HCT116 (cell line): ENCODE measurements around the gene PMEPA1.

Source experiments
- CEBPB ChIP-seq: IDR thresholded peaks from 2 replicates; pipeline ENCODE4 v1.6.1; 2012; ENCODE audit warnings: low read depth
- CTCF ChIP-seq, 3 experiments: fragments of 200-600 bp in 1 of 3; sonication (generic) in 1 of 3; IDR thresholded peaks in 2 of 3; conservative IDR thresholded peaks in 1 of 3; 2 replicates each; pipeline ENCODE4 v1.5.1; 2012 to 2017; ENCODE audit warnings: low read depth in 2 of 3, low read length in 2 of 3, antibody characterized with exemption in 1 of 3, borderline replicate concordance in 1 of 3, control low read depth in 1 of 3, mild to moderate bottlenecking in 1 of 3, mixed read lengths in 1 of 3, mixed run types in 1 of 3, moderate library complexity in 1 of 3; ENCODE audit not compliant: insufficient read depth in 1 of 3
- EZH2 ChIP-seq: fragments of 200-600 bp; sonication (generic); IDR thresholded peaks from 2 replicates; pipeline ENCODE4 v1.6.1; 2017; ENCODE audit warnings: antibody characterized with exemption, mixed run types
- FOSL1 ChIP-seq: IDR thresholded peaks from 2 replicates; pipeline ENCODE4 v1.6.1; 2012; ENCODE audit warnings: low read depth
- JUND ChIP-seq: IDR thresholded peaks from 2 replicates; pipeline ENCODE4 v1.6.1; 2012
- MAX ChIP-seq: IDR thresholded peaks from 2 replicates; pipeline ENCODE4 v1.6.1; 2012
- POLR2A ChIP-seq: IDR thresholded peaks from 2 replicates; pipeline ENCODE4 v1.7.0; 2011; ENCODE audit warnings: borderline replicate concordance; ENCODE audit not compliant: insufficient read depth, insufficient read length; ENCODE audit errors: extremely low read depth
- REST ChIP-seq: IDR thresholded peaks from 2 replicates; pipeline ENCODE4 v1.6.1; 2012; ENCODE audit warnings: low read depth
- SIN3A ChIP-seq: IDR thresholded peaks from 2 replicates; pipeline ENCODE4 v1.6.1; 2012; ENCODE audit warnings: low read depth
- SP1 ChIP-seq: IDR thresholded peaks from 2 replicates; pipeline ENCODE4 v1.6.1; 2012; ENCODE audit warnings: low read depth
- TCF7L2 ChIP-seq: IDR thresholded peaks from 2 replicates; pipeline ENCODE4 v1.7.0; 2011; ENCODE audit warnings: borderline replicate concordance, inconsistent platforms; ENCODE audit not compliant: insufficient read depth, insufficient read length; ENCODE audit errors: extremely low read depth

GRCh38 chr20:57612916-57613315, 96.9 kb downstream of the PMEPA1 start:
- no peak for TF ChIP-seq MAX
- no peak for TF ChIP-seq JUND
- TF ChIP-seq REST, result no peak
- no peak for TF ChIP-seq TCF7L2
- TF ChIP-seq CEBPB, result no peak
- no peak for TF ChIP-seq CTCF (IDR thresholded peaks at IDR 0.05 in 2 of 3, conservative IDR thresholded peaks at IDR 0.05 in 1 of 3; ENCODE audit: borderline replicate concordance in 1 of 3, insufficient read depth in 1 of 3, low read depth in 2 of 3, low read length in 2 of 3)
- no peak for TF ChIP-seq FOSL1
- no peak for TF ChIP-seq SP1
- no peak for TF ChIP-seq POLR2A
- no peak for TF ChIP-seq EZH2
- TF ChIP-seq SIN3A, result no peak
